DMS53 treated with DMSO at 0.1 percent for 48 hours (cell line): ENCODE data around the gene KCNMA1.

Source experiments
- DNase-seq: peaks from one replicate; lab custom pipeline; 2025; ENCODE audit not compliant: unreplicated experiment; lab: John Stamatoyannopoulos, UW

The KCNMA1 gene

GRCh38 chr10:77011874-77012811 lies 625.5 kb downstream of the KCNMA1 start:
- no peak for DNase-seq

- no peak for DNase-seq
Observed at GRCh38 chr10:77010430-77010829, 627.2 kb downstream of the KCNMA1 start.

- no peak for DNase-seq
Observed at GRCh38 chr10:77007834-77008233, 629.8 kb downstream of the KCNMA1 start.

- DNase-seq: no peak
Observed at GRCh38 chr10:77006836-77007511, 630.6 kb downstream of the KCNMA1 start.

- DNase-seq: no peak
Observed at GRCh38 chr10:77005871-77006270, 631.7 kb downstream of the KCNMA1 start.

GRCh38 chr10:77004917-77005564 lies 632.6 kb downstream of the KCNMA1 start:
- peak; percentile 41 for DNase-seq

GRCh38 chr10:77002872-77003271 lies 634.7 kb downstream of the KCNMA1 start:
- no peak for DNase-seq

GRCh38 chr10:77001206-77001605 lies 636.4 kb downstream of the KCNMA1 start:
- DNase-seq: no peak

- no peak for DNase-seq
Observed at GRCh38 chr10:76998451-76998850, 639.2 kb downstream of the KCNMA1 start.

- DNase-seq: no peak
Observed at GRCh38 chr10:76997631-76998030, 640.0 kb downstream of the KCNMA1 start.

GRCh38 chr10:76995023-76995422 lies 642.6 kb downstream of the KCNMA1 start:
- no peak for DNase-seq

GRCh38 chr10:76993213-76993612 lies 644.4 kb downstream of the KCNMA1 start:
- DNase-seq: no peak

- no peak for DNase-seq
Observed at GRCh38 chr10:76992467-76992866, 645.1 kb downstream of the KCNMA1 start.

GRCh38 chr10:76991621-76992020 lies 646.0 kb downstream of the KCNMA1 start:
- no peak for DNase-seq

- no peak for DNase-seq
Observed at GRCh38 chr10:76990561-76990960, 647.0 kb downstream of the KCNMA1 start.

- peak; percentile 80 for DNase-seq
Observed at GRCh38 chr10:76984559-76985443, 652.8 kb downstream of the KCNMA1 start.

GRCh38 chr10:76983624-76984023 lies 654.0 kb downstream of the KCNMA1 start:
- no peak for DNase-seq

GRCh38 chr10:76982671-76983070 lies 654.9 kb downstream of the KCNMA1 start:
- no peak for DNase-seq

- no peak for DNase-seq
Observed at GRCh38 chr10:76981251-76981650, 656.4 kb downstream of the KCNMA1 start.

- DNase-seq: no peak
Observed at GRCh38 chr10:76977901-76978300, 659.7 kb downstream of the KCNMA1 start.

GRCh38 chr10:76977046-76977445 lies 660.6 kb downstream of the KCNMA1 start:
- DNase-seq: no peak
